Activated CD4-positive, alpha-beta T cell treated with anti-CD3 and anti-CD28 coated beads, Interleukin-2, amount 10 ng/mL, durations not matched to agents 7 days and 5 days (primary cell): ENCODE data around the gene OR2B6. TPM values are rescaled to one million over a fixed set of nuclear protein-coding genes. Genes with fewer than 3 reads are reported as not detected.

Experiments used
- CTCF ChIA-PET: fragments of 350-600 bp; sonication (Branson Sonifier 250); formaldehyde crosslinking; loops from one replicate; lab custom pipeline; 2021; ENCODE audit warnings: antibody characterized with exemption; lab: Charles Lee
- POLR2A ChIA-PET: fragments of 350-600 bp; sonication (Branson Sonifier 250); formaldehyde crosslinking; loops from one replicate; lab custom pipeline; 2021; ENCODE audit warnings: antibody characterized with exemption; lab: Charles Lee
- DNase-seq: peaks from one replicate; pipeline ENCODE4 v3.0.0-alpha.2; 2020
- H3K27ac Mint-ChIP-seq: one replicate; pipeline ENCODE4 v1.8.0; 2021; ENCODE audit warnings: mild to moderate bottlenecking, moderate library complexity, mixed read lengths
- H3K27me3 Mint-ChIP-seq: one replicate; pipeline ENCODE4 v1.8.0; 2021; ENCODE audit warnings: mixed read lengths
- H3K36me3 Mint-ChIP-seq: one replicate; pipeline ENCODE4 v1.8.0; 2021; ENCODE audit warnings: low read depth, mixed read lengths
- H3K4me1 Mint-ChIP-seq: one replicate; pipeline ENCODE4 v1.8.0; 2021; ENCODE audit warnings: mixed read lengths
- H3K4me3 Mint-ChIP-seq: one replicate; pipeline ENCODE4 v1.8.0; 2021; ENCODE audit warnings: mild to moderate bottlenecking, moderate library complexity, mixed read lengths
- H3K9me3 Mint-ChIP-seq: one replicate; pipeline ENCODE4 v1.8.0; 2021; ENCODE audit warnings: mixed read lengths
- total RNA-seq, 2 experiments: library from RNA; stranded (reverse); gene quantifications; one replicate each; pipeline ENCODE4 v1.2.3, GENCODE V29; 2021

Gene OR2B6
- total RNA-seq, 2 experiments from 2014 or later = not detected

- no peak for DNase-seq
These were observed 9.0 kb downstream of the OR2B6 start for GRCh38 chr6:27966044-27966443.

GRCh38 chr6:27966816-27967426 lies 9.9 kb downstream of the OR2B6 start:
- Mint-ChIP-seq H3K9me3 (peaks cover 7% of the 10 kb centered on the region), H3K27me3 (peaks cover 26% of the 10 kb centered on the region), H3K4me3 (no peak overlapping the region), H3K27ac (no peak overlapping the region), H3K36me3 (no peaks in the 10 kb centered on the region), H3K4me1 (no peaks in the 10 kb centered on the region)
- POLR2A ChIA-PET = no interaction called here
- DNase-seq = no peak
- CTCF ChIA-PET = no interaction called here

More at GRCh38 chr6:27966044-27966443, 9.0 kb downstream of the OR2B6 start:
- CTCF ChIA-PET = no interaction called here
- POLR2A ChIA-PET = no interaction called here
- H3K9me3 Mint-ChIP-seq = peaks cover 7% of the 10 kb centered on the region
- no peaks in the 10 kb centered on the region for H3K36me3 Mint-ChIP-seq
- H3K27me3 Mint-ChIP-seq = peaks cover 26% of the 10 kb centered on the region
- H3K4me3 Mint-ChIP-seq = no peak overlapping the region
- H3K4me1 Mint-ChIP-seq = no peaks in the 10 kb centered on the region
- no peak overlapping the region for H3K27ac Mint-ChIP-seq

GRCh38 chr6:27970444-27970843 lies 13.4 kb downstream of the OR2B6 start:
- DNase-seq = no peak
- Mint-ChIP-seq H3K4me1 (no peaks in the 10 kb centered on the region), H3K27me3 (peaks cover 21% of the 10 kb centered on the region), H3K9me3 (peaks cover 5% of the 10 kb centered on the region), H3K36me3 (no peaks in the 10 kb centered on the region), H3K4me3 (no peak overlapping the region), H3K27ac (no peak overlapping the region)
- ChIA-PET CTCF (no interaction called here), POLR2A (no interaction called here)

GRCh38 chr6:27972750-27973149 lies 15.7 kb downstream of the OR2B6 start:
- H3K27me3 Mint-ChIP-seq = peaks cover 38% of the 10 kb centered on the region
- no peaks in the 10 kb centered on the region for H3K4me1 Mint-ChIP-seq
- CTCF ChIA-PET = no interaction called here
- H3K4me3 Mint-ChIP-seq = no peak overlapping the region
- no peak overlapping the region for H3K27ac Mint-ChIP-seq
- peaks cover 2% of the 10 kb centered on the region for H3K9me3 Mint-ChIP-seq
- no peaks in the 10 kb centered on the region for H3K36me3 Mint-ChIP-seq
- no peak for DNase-seq
- POLR2A ChIA-PET = no interaction called here

GRCh38 chr6:27977387-27977786 lies 20.3 kb downstream of the OR2B6 start:
- Mint-ChIP-seq H3K27me3 (peaks cover 38% of the 10 kb centered on the region), H3K27ac (no peak overlapping the region), H3K4me3 (no peak overlapping the region), H3K36me3 (no peaks in the 10 kb centered on the region), H3K9me3 (no peaks in the 10 kb centered on the region), H3K4me1 (no peaks in the 10 kb centered on the region)
- DNase-seq = no peak
- POLR2A ChIA-PET = no interaction called here
- CTCF ChIA-PET = no interaction called here

GRCh38 chr6:27978705-27979104 lies 21.7 kb downstream of the OR2B6 start:
- Mint-ChIP-seq H3K27me3 (peaks cover 38% of the 10 kb centered on the region), H3K27ac (no peak overlapping the region), H3K36me3 (no peaks in the 10 kb centered on the region), H3K4me1 (no peaks in the 10 kb centered on the region), H3K9me3 (no peaks in the 10 kb centered on the region), H3K4me3 (no peak overlapping the region)
- ChIA-PET POLR2A (no interaction called here), CTCF (no interaction called here)
- no peak for DNase-seq

GRCh38 chr6:27980111-27980510 lies 23.1 kb downstream of the OR2B6 start:
- Mint-ChIP-seq H3K36me3 (no peaks in the 10 kb centered on the region), H3K4me1 (no peaks in the 10 kb centered on the region), H3K27me3 (peaks cover 36% of the 10 kb centered on the region), H3K4me3 (no peak overlapping the region), H3K9me3 (no peaks in the 10 kb centered on the region), H3K27ac (no peak overlapping the region)
- CTCF ChIA-PET = no interaction called here
- no peak for DNase-seq
- POLR2A ChIA-PET = no interaction called here

- H3K4me3 Mint-ChIP-seq = no peak overlapping the region
- H3K9me3 Mint-ChIP-seq = no peaks in the 10 kb centered on the region
- H3K36me3 Mint-ChIP-seq = no peaks in the 10 kb centered on the region
- no peaks in the 10 kb centered on the region for H3K4me1 Mint-ChIP-seq
- peaks cover 39% of the 10 kb centered on the region for H3K27me3 Mint-ChIP-seq
- DNase-seq = no peak
- no peak overlapping the region for H3K27ac Mint-ChIP-seq
- CTCF ChIA-PET = no interaction called here
- POLR2A ChIA-PET = no interaction called here
These were observed 30.1 kb downstream of the OR2B6 start for GRCh38 chr6:27986928-27987725.

- Mint-ChIP-seq H3K4me3 (no peak overlapping the region), H3K36me3 (no peaks in the 10 kb centered on the region), H3K9me3 (no peaks in the 10 kb centered on the region), H3K27me3 (peaks cover 31% of the 10 kb centered on the region), H3K27ac (no peak overlapping the region), H3K4me1 (no peaks in the 10 kb centered on the region)
- DNase-seq = no peak
- ChIA-PET CTCF (no interaction called here), POLR2A (no interaction called here)
These were observed 37.6 kb downstream of the OR2B6 start for GRCh38 chr6:27994616-27995015.

GRCh38 chr6:28000351-28001045 lies 43.5 kb downstream of the OR2B6 start:
- CTCF ChIA-PET = interaction anchor here (0.6 kb wide), 1 partner anchor 995 kb away, joined by 5 read pairs; no protein-coding TSS in a partner anchor
- POLR2A ChIA-PET = no interaction called here

GRCh38 chr6:28001351-28001750 lies 44.3 kb downstream of the OR2B6 start:
- Mint-ChIP-seq H3K27me3 (peaks cover 9% of the 10 kb centered on the region), H3K4me1 (no peaks in the 10 kb centered on the region), H3K36me3 (no peaks in the 10 kb centered on the region), H3K9me3 (no peaks in the 10 kb centered on the region), H3K4me3 (no peak overlapping the region), H3K27ac (no peak overlapping the region)
- ChIA-PET POLR2A (no interaction called here), CTCF (no interaction called here)
- no peak for DNase-seq

More at GRCh38 chr6:28000351-28001045, 43.5 kb downstream of the OR2B6 start:
- H3K4me3 Mint-ChIP-seq = no peak overlapping the region
- H3K9me3 Mint-ChIP-seq = no peaks in the 10 kb centered on the region
- no peaks in the 10 kb centered on the region for H3K36me3 Mint-ChIP-seq
- no peak for DNase-seq
- no peaks in the 10 kb centered on the region for H3K4me1 Mint-ChIP-seq
- H3K27me3 Mint-ChIP-seq = peaks cover 9% of the 10 kb centered on the region
- no peak overlapping the region for H3K27ac Mint-ChIP-seq

GRCh38 chr6:28001751-28002150 lies 44.7 kb downstream of the OR2B6 start:
- H3K4me1 Mint-ChIP-seq = no peaks in the 10 kb centered on the region
- CTCF ChIA-PET = no interaction called here
- no peaks in the 10 kb centered on the region for H3K9me3 Mint-ChIP-seq
- DNase-seq = no peak
- POLR2A ChIA-PET = no interaction called here
- H3K4me3 Mint-ChIP-seq = no peak overlapping the region
- no peak overlapping the region for H3K27ac Mint-ChIP-seq
- no peaks in the 10 kb centered on the region for H3K36me3 Mint-ChIP-seq
- peaks cover 6% of the 10 kb centered on the region for H3K27me3 Mint-ChIP-seq

GRCh38 chr6:28002161-28002560 lies 45.1 kb downstream of the OR2B6 start:
- H3K27ac Mint-ChIP-seq = no peak overlapping the region
- no peaks in the 10 kb centered on the region for H3K9me3 Mint-ChIP-seq
- CTCF ChIA-PET = no interaction called here
- DNase-seq = no peak
- no peaks in the 10 kb centered on the region for H3K36me3 Mint-ChIP-seq
- H3K4me3 Mint-ChIP-seq = no peak overlapping the region
- POLR2A ChIA-PET = no interaction called here
- no peaks in the 10 kb centered on the region for H3K4me1 Mint-ChIP-seq
- peaks cover 6% of the 10 kb centered on the region for H3K27me3 Mint-ChIP-seq
